OCI-LY1 (cell line): ENCODE data around the gene C1orf35.

Experiments used
- H2AFZ ChIP-seq: fragments of 200-600 bp; sonication (generic), shearing (Covaris generic); 2 replicates; pipeline ENCODE4 v1.6.0; 2014; ENCODE audit warnings: antibody characterized with exemption, mild to moderate bottlenecking, low read length
- H3F3A ChIP-seq: fragments of 200-600 bp; sonication (generic), shearing (Covaris generic); 2 replicates; pipeline ENCODE4 v1.6.0; 2014; ENCODE audit warnings: mild to moderate bottlenecking, antibody characterized with exemption, low read length, moderate library complexity; ENCODE audit not compliant: insufficient read depth
- H3K27ac ChIP-seq: fragments of 200-600 bp; sonication (generic); 2 replicates; pipeline ENCODE4 v1.5.1; 2014; ENCODE audit warnings: low read length, mixed run types, mild to moderate bottlenecking, low read depth; ENCODE audit not compliant: poor library complexity, severe bottlenecking
- H3K27me3 ChIP-seq: fragments of 200-600 bp; sonication (generic); 2 replicates; pipeline ENCODE4 v1.6.0; 2014; ENCODE audit warnings: antibody characterized with exemption, mild to moderate bottlenecking, low read length, moderate library complexity; ENCODE audit not compliant: insufficient read depth
- H3K36me3 ChIP-seq: fragments of 200-600 bp; sonication (generic); 2 replicates; pipeline ENCODE4 v1.6.1; 2014; ENCODE audit warnings: mild to moderate bottlenecking, antibody characterized with exemption, low read length, moderate library complexity, mixed read lengths; ENCODE audit not compliant: insufficient read depth
- H3K4me1 ChIP-seq: fragments of 200-600 bp; sonication (generic); 2 replicates; pipeline ENCODE4 v1.5.1; 2014; ENCODE audit warnings: mild to moderate bottlenecking, low read length, moderate library complexity; ENCODE audit not compliant: insufficient read depth, severe bottlenecking
- H3K4me2 ChIP-seq: fragments of 200-600 bp; sonication (generic), shearing (Covaris generic); 2 replicates; pipeline ENCODE4 v1.6.1; 2014; ENCODE audit warnings: low read length
- H3K4me3 ChIP-seq: fragments of 200-600 bp; sonication (generic); 2 replicates; pipeline ENCODE4 v1.5.1; 2014; ENCODE audit warnings: low read length, low read depth, mild to moderate bottlenecking, mixed read lengths; ENCODE audit not compliant: poor library complexity, severe bottlenecking
- H3K79me2 ChIP-seq: fragments of 200-600 bp; shearing (Covaris generic); 2 replicates; pipeline ENCODE4 v1.6.1; 2016; ENCODE audit warnings: mixed run types, low read length, mixed read lengths; ENCODE audit not compliant: insufficient read depth
- H3K9ac ChIP-seq: fragments of 200-600 bp; sonication (generic), shearing (Covaris generic); 2 replicates; pipeline ENCODE4 v1.6.1; 2014; ENCODE audit warnings: mild to moderate bottlenecking, low read length, mixed read lengths
- H3K9me2 ChIP-seq: fragments of 200-600 bp; sonication (generic), shearing (Covaris generic); 2 replicates; pipeline ENCODE4 v1.6.1; 2014; ENCODE audit warnings: low read depth, mild to moderate bottlenecking, low read length, mixed read lengths
- H3K9me3 ChIP-seq: fragments of 200-600 bp; shearing (Covaris generic); 2 replicates; pipeline ENCODE4 v1.6.1; 2014; ENCODE audit warnings: low read length, mixed read lengths
- H4K20me1 ChIP-seq: fragments of 200-600 bp; sonication (generic), shearing (Covaris generic); 2 replicates; pipeline ENCODE4 v1.6.0; 2016; ENCODE audit warnings: mild to moderate bottlenecking, low read length; ENCODE audit not compliant: insufficient read depth
- EZH2 ChIP-seq: fragments of 200-600 bp; sonication (generic), shearing (Covaris generic); IDR thresholded peaks from 2 replicates; pipeline ENCODE4 v1.8.0; 2017; ENCODE audit warnings: borderline replicate concordance, mixed run types, mild to moderate bottlenecking, antibody characterized with exemption, low read length, moderate library complexity, mixed read lengths
- TF ChIP-seq, protein P1 (sequence below): fragments of 200-600 bp; sonication (generic), shearing (Covaris generic); IDR thresholded peaks from 2 replicates; pipeline ENCODE4 v1.5.1; 2017; ENCODE audit warnings: mild to moderate bottlenecking, antibody characterized with exemption, low read length, moderate library complexity, mixed read lengths

Gene C1orf35

GRCh38 chr1:228090613-228091081 is 12.5 kb downstream of the C1orf35 start:
- TF ChIP-seq EZH2: no peak
- TF ChIP-seq, protein P1, sequence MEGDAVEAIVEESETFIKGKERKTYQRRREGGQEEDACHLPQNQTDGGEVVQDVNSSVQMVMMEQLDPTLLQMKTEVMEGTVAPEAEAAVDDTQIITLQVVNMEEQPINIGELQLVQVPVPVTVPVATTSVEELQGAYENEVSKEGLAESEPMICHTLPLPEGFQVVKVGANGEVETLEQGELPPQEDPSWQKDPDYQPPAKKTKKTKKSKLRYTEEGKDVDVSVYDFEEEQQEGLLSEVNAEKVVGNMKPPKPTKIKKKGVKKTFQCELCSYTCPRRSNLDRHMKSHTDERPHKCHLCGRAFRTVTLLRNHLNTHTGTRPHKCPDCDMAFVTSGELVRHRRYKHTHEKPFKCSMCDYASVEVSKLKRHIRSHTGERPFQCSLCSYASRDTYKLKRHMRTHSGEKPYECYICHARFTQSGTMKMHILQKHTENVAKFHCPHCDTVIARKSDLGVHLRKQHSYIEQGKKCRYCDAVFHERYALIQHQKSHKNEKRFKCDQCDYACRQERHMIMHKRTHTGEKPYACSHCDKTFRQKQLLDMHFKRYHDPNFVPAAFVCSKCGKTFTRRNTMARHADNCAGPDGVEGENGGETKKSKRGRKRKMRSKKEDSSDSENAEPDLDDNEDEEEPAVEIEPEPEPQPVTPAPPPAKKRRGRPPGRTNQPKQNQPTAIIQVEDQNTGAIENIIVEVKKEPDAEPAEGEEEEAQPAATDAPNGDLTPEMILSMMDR: no peak
- Histone ChIP-seq H3K36me3 (peaks cover 71% of the 10 kb centered on the region), H3F3A (no peaks in the 10 kb centered on the region), H3K4me1 (peaks cover 49% of the 10 kb centered on the region), H2AFZ (no peak overlapping the region), H3K4me3 (no peak overlapping the region), H3K4me2 (no peak overlapping the region), H3K27ac (peak overlapping the region; percentile 26), H4K20me1 (no peaks in the 10 kb centered on the region), H3K27me3 (no peaks in the 10 kb centered on the region), H3K9me2 (no peaks in the 10 kb centered on the region), H3K9me3 (peaks cover 16% of the 10 kb centered on the region), H3K79me2 (peaks cover 100% of the 10 kb centered on the region), H3K9ac (no peak overlapping the region)

GRCh38 chr1:228089519-228090380 is 13.4 kb downstream of the C1orf35 start:
- no peak for TF ChIP-seq EZH2
- TF ChIP-seq, protein P1: no peak
- H3K79me2 ChIP-seq: peaks cover 100% of the 10 kb centered on the region
- no peaks in the 10 kb centered on the region for H3K27me3 ChIP-seq
- H4K20me1 ChIP-seq: no peaks in the 10 kb centered on the region
- H2AFZ ChIP-seq: no peak overlapping the region
- peaks cover 7% of the 10 kb centered on the region for H3K9me3 ChIP-seq
- no peak overlapping the region for H3K4me3 ChIP-seq
- no peaks in the 10 kb centered on the region for H3F3A ChIP-seq
- no peak overlapping the region for H3K9ac ChIP-seq
- H3K27ac ChIP-seq: peak overlapping the region; percentile 35
- H3K36me3 ChIP-seq: peaks cover 62% of the 10 kb centered on the region
- no peaks in the 10 kb centered on the region for H3K9me2 ChIP-seq
- H3K4me1 ChIP-seq: peaks cover 58% of the 10 kb centered on the region
- H3K4me2 ChIP-seq: peak overlapping the region; percentile 21; the same call in 1 of the 2 replicates

DNA sequence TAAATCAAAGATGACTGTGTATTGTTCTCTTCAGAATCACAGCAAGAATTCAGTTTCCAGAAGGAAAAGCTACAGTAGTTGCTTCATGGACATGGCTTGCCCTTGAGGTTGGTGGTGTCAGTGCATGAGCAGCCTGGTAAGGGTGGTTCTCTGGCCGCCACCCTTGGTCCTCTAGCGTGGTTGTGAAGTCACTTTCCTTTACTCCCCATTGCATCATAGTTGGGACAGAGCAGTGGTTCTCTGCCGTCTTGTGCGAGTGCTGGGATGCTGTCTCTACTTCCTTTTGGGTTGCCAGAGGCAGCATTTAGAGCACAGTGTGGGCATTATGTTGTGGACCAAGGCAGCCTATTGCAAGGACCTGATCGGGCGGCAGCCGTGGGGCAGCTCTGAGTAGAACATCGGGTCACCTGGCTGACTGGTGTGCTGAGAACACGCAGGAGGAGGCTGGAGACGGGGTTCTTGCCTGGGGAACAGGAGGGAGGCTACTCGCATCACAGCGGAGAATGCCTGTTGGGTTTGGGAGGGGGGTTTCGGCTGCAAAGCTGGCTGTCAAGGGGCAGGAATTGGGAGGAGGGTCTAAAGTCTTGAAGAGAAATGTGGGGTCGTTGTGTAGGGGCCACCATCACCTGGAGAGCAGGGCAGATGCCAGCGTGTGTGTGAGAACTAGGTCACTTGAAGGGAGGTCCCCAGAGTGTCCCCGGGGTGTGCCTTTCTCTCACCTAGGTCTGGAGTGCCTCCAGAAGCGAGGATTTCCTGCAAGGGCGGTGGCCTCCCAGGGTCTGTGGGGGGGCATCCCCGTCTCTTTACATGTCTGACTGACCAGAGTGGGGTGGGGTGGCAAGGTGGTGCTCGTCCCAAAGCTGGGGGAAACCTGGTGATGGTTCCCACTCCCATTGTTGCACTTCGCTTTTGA is 14.3 kb downstream of the C1orf35 start:
- H3K9me3 ChIP-seq: peaks cover 3% of the 10 kb centered on the region; the same call in 1 of the 2 replicates
- H3K36me3 ChIP-seq: peaks cover 53% of the 10 kb centered on the region
- peak overlapping the region; percentile 21; the same call in 1 of the 2 replicates for H3K4me2 ChIP-seq
- no peaks in the 10 kb centered on the region for H4K20me1 ChIP-seq
- H3F3A ChIP-seq: no peaks in the 10 kb centered on the region
- H3K4me3 ChIP-seq: no peak overlapping the region
- no peaks in the 10 kb centered on the region for H3K9me2 ChIP-seq
- peaks cover 100% of the 10 kb centered on the region for H3K79me2 ChIP-seq
- H3K9ac ChIP-seq: no peak overlapping the region
- peaks cover 67% of the 10 kb centered on the region for H3K4me1 ChIP-seq
- no peak overlapping the region for H3K27ac ChIP-seq
- TF ChIP-seq, protein P1: no peak
- no peak for TF ChIP-seq EZH2
- no peaks in the 10 kb centered on the region for H3K27me3 ChIP-seq
- no peak overlapping the region for H2AFZ ChIP-seq
